Prostate gland (tissue), 2 donors: Measurements from ENCODE around the gene GFY. TPM values are rescaled to one million over a fixed set of nuclear protein-coding genes. Genes with fewer than 3 reads are reported as not detected.
"Not testable (repeated sequence)": the region's sequence is repeated elsewhere in the genome, so short reads cannot be mapped to it uniquely, and the experiment has no call there.

Experiments used
- DNase-seq: peaks from one replicate; pipeline ENCODE4 v3.0.0-alpha.2; 2019; ENCODE audit warnings: low spot score
- H3K27ac ChIP-seq, 2 donors: fragments of 200-600 bp; sonication (generic); 2 replicates each; pipeline ENCODE4 v1.5.1; 2017 to 2019
- H3K27me3 ChIP-seq: fragments of 200-600 bp; sonication (generic); replicated peaks from 2 replicates; pipeline ENCODE4 v1.5.1; 2019; ENCODE audit not compliant: insufficient read depth
- H3K36me3 ChIP-seq, 2 donors: fragments of 200-600 bp; sonication (generic); 1 replicate in 1 of 2; 2 replicates in 1 of 2; pipeline versions ENCODE4 v1.5.1 to v1.8.1; 2017 to 2019
- H3K4me1 ChIP-seq: fragments of 200-600 bp; sonication (generic); replicated peaks from 2 replicates; pipeline ENCODE4 v1.5.1; 2019
- H3K4me3 ChIP-seq, 2 donors: fragments of 200-600 bp; sonication (generic); 2 replicates each; pipeline ENCODE4 v1.5.1; 2017 to 2019
- H3K9me3 ChIP-seq: fragments of 200-600 bp; sonication (generic); 2 replicates; pipeline ENCODE4 v1.5.1; 2017
- CTCF ChIP-seq, 4 experiments: fragments of 200-600 bp in 2 of 4; fragments of 450-650 bp in 2 of 4; sonication (generic) in 2 of 4; IDR thresholded peaks; 1 replicate in 3 of 4; 2 replicates in 1 of 4; pipeline ENCODE4 v1.5.1; 2016 to 2019; ENCODE audit warnings: antibody characterized with exemption in 4 of 4, mild to moderate bottlenecking in 2 of 4, moderate library complexity in 2 of 4
- POLR2A ChIP-seq: fragments of 450-650 bp; IDR thresholded peaks from one replicate; pipeline ENCODE4 v1.6.1; 2016; ENCODE audit warnings: antibody characterized with exemption, mild to moderate bottlenecking
- POLR2AphosphoS5 ChIP-seq: sonication (generic); formaldehyde crosslinking; IDR thresholded peaks from one replicate; pipeline ENCODE4 v1.6.1; 2017; ENCODE audit warnings: antibody characterized with exemption
- WGBS: methylation state at CpG from one replicate; pipeline ENCODE4 v1.1.5; 2018; 5-methylcytosine and 5-hydroxymethylcytosine counted together
- intact Hi-C: fragments of 100-400 bp; cut with DNase I; formaldehyde crosslinking; loops from one replicate; pipeline ENCODE4 v1.14.2; 2022
- total RNA-seq, 2 donors: library from RNA; depleted of rRNA; stranded (reverse); fragments of >200 nt; gene quantifications; one replicate each; pipeline ENCODE4 v1.1.0, GENCODE V29; 2016

GFY gene
- total RNA-seq, 2 donors from 2014 or later = not detected

- 2% methylated on average over 43 of the region's 43 CpGs for whole genome bisulfite sequencing
- intact Hi-C loops = loop anchor here (2.0 to 5.0 kb wide), 2 partner anchors 50 to 216 kb away; no protein-coding TSS in a partner anchor
- Histone ChIP-seq H3K4me3 (peak overlapping the region; percentile 38 to 52), H3K9me3 (no peaks in the 10 kb centered on the region), H3K27me3 (peaks cover 15% of the 10 kb centered on the region), H3K27ac (peak overlapping the region; percentile 50 to 76), H3K36me3 (no peaks in the 10 kb centered on the region), H3K4me1 (no peaks in the 10 kb centered on the region)
- peak; percentile 75 for DNase-seq
- TF ChIP-seq POLR2A (no peak), CTCF (IDR thresholded peaks at IDR 0.05) (no peak), POLR2AphosphoS5 (no peak)
Measured at GRCh38 chr19:49442771-49443365, 17.7 kb downstream of the GFY start.

- TF ChIP-seq POLR2AphosphoS5 = peak; percentile 82
- TF ChIP-seq POLR2A = no peak
- peak; percentile 69 to 91 (median 86) for TF ChIP-seq CTCF (IDR thresholded peaks at IDR 0.05)
- intact Hi-C loops = loop anchor here (2.0 to 5.0 kb wide), 2 partner anchors 51 to 216 kb away; no protein-coding TSS in a partner anchor
- H3K4me1 ChIP-seq = no peaks in the 10 kb centered on the region
- WGBS = under 1% methylated on average over 40 of the region's 47 CpGs
- peak; percentile 94 for DNase-seq
- no peaks in the 10 kb centered on the region for H3K9me3 ChIP-seq
- H3K4me3 ChIP-seq = peak overlapping the region; percentile 38 to 52
- H3K27me3 ChIP-seq = peaks cover 15% of the 10 kb centered on the region
- peak overlapping the region; percentile 50 to 76 for H3K27ac ChIP-seq
- H3K36me3 ChIP-seq = no peaks in the 10 kb centered on the region
Measured at GRCh38 chr19:49443366-49444099, 18.3 kb downstream of the GFY start.

- H3K9me3 ChIP-seq, DNase-seq, H3K27ac ChIP-seq, H3K4me3 ChIP-seq, H3K4me1 ChIP-seq, H3K36me3 ChIP-seq: not testable (repeated sequence)
- 72% methylated on average over 5 of the region's 5 CpGs for WGBS
- H3K27me3 ChIP-seq = peaks cover 15% of the 10 kb centered on the region
- intact Hi-C loops = loop anchor here (5.0 kb wide), 1 partner anchor 217 kb away; no protein-coding TSS in a partner anchor
Measured at GRCh38 chr19:49444100-49444700, 19.0 kb downstream of the GFY start.

DNA sequence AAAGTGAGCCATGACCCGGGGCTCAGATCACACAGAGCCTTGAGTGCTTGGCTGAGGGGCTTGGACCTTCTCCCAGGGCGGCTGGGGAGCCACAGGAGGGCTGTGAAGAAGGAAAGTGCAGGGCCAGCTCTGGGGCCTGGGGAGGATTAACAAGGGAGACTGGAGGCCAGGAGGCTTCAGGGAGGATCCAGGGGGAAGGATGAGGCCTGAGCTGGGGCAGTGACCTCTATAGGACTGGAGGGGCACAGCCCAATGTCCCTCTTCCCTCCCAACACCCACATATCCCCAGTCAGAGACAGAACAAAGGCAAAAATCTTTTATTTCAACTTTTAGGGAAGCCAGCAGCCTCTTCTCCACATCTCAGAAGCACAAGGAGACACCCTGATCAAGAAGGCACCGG is 20.8 kb downstream of the GFY start:
- intact Hi-C loops = no loop called here

More for the DNA sequence above, 20.8 kb downstream of the GFY start:
- Histone ChIP-seq H3K4me1 (no peaks in the 10 kb centered on the region), H3K9me3 (no peaks in the 10 kb centered on the region), H3K4me3 (no peak overlapping the region), H3K36me3 (no peaks in the 10 kb centered on the region), H3K27me3 (peaks cover 3% of the 10 kb centered on the region), H3K27ac (no peak overlapping the region)
- 92% methylated on average over 3 of the region's 3 CpGs for WGBS
- no peak for TF ChIP-seq CTCF (IDR thresholded peaks at IDR 0.05)
- DNase-seq = no peak
